ENCODE measurements around the gene TAS2R40.
"Not testable (repeated sequence)": the region's sequence is repeated elsewhere in the genome, so short reads cannot be mapped to it uniquely, and the experiment has no call there.

DNA sequence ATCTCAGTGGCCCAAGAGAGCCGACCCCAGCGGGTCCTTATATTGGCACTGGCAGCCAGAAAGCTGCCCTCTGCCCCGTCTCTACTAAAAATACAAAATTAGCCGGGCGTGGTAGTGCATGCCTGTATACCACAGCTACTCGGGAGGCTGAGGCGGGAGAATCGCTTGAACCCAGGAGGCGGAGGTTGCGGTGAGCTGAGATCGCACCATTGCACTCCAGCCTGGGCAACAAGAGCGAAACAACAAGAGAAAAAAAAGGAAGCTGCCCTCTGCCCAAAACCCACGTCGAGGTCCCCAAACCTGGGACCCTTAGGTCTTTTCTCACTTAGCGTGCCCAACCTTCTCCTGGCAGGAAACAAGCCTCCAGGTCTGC, 42.3 kb downstream of the TAS2R40 start:
- TF ChIP-seq, protein P1, sequence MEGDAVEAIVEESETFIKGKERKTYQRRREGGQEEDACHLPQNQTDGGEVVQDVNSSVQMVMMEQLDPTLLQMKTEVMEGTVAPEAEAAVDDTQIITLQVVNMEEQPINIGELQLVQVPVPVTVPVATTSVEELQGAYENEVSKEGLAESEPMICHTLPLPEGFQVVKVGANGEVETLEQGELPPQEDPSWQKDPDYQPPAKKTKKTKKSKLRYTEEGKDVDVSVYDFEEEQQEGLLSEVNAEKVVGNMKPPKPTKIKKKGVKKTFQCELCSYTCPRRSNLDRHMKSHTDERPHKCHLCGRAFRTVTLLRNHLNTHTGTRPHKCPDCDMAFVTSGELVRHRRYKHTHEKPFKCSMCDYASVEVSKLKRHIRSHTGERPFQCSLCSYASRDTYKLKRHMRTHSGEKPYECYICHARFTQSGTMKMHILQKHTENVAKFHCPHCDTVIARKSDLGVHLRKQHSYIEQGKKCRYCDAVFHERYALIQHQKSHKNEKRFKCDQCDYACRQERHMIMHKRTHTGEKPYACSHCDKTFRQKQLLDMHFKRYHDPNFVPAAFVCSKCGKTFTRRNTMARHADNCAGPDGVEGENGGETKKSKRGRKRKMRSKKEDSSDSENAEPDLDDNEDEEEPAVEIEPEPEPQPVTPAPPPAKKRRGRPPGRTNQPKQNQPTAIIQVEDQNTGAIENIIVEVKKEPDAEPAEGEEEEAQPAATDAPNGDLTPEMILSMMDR (IDR thresholded peaks at IDR 0.05): not testable (repeated sequence)
- not testable (repeated sequence) for TF ChIP-seq POLR2A (IDR thresholded peaks at IDR 0.05)
